ENCODE results near the gene FADS2. TPM values are rescaled to one million over a fixed set of nuclear protein-coding genes. Genes with fewer than 3 reads are reported as not detected.

FADS2 gene
- total and polyA plus RNA-seq, 9 of the 15 experiments (the other 6 are each of a cell fraction or from before 2014, with no cell fraction given) = 2.9 to 42.8 (median 16.2) TPM

GRCh38 chr11:61871158-61871597 lies 43.1 kb downstream of the FADS2 start (continued):
- TF ChIP-seq ZNF407 (IDR thresholded peaks at IDR 0.05; ENCODE audit: low read depth) (no peak), KLF10 (CRISPR knock-in tag; IDR thresholded peaks at IDR 0.05) (no peak), POLR2G (IDR thresholded peaks at IDR 0.05; ENCODE audit: low read depth, low read length) (peak; percentile 68), HDAC3 (IDR thresholded peaks at IDR 0.05; ENCODE audit: borderline replicate concordance, partially characterized antibody) (no peak), POLR3G (IDR thresholded peaks at IDR 0.05; ENCODE audit: extremely low read depth, insufficient read length, insufficient replicate concordance) (no peak), ZNF583 (CRISPR knock-in tag; IDR thresholded peaks at IDR 0.05) (no peak), CREB1 (IDR thresholded peaks at IDR 0.05) (no peak), CREB1 (CRISPR knock-in tag; IDR thresholded peaks at IDR 0.05) (0 out of 2 replicates have a peak, but pooled peaks have one; percentile 56), FOXA3 (CRISPR knock-in tag; conservative IDR thresholded peaks at IDR 0.05 in 1 of 2, IDR thresholded peaks at IDR 0.05 in 1 of 2) (0 out of 4 replicates have a peak, but pooled peaks of 1 of the 2 experiments have one; percentile 47), CBFB (CRISPR knock-in tag; IDR thresholded peaks at IDR 0.05) (0 out of 2 replicates have a peak, but pooled peaks have one; percentile 31), ZEB2 (IDR thresholded peaks at IDR 0.05) (no peak), NFXL1 (CRISPR knock-in tag; IDR thresholded peaks at IDR 0.05) (no peak), DMBX1 (CRISPR knock-in tag; IDR thresholded peaks at IDR 0.05; ENCODE audit: borderline replicate concordance) (no peak), CCNT2 (IDR thresholded peaks at IDR 0.05; ENCODE audit: borderline replicate concordance, extremely low read depth, insufficient read length, low read depth, low read length) (no peak), NFE2 (IDR thresholded peaks at IDR 0.05; ENCODE audit: low read depth) (no peak)
- TF ChIP-seq, protein P1, sequence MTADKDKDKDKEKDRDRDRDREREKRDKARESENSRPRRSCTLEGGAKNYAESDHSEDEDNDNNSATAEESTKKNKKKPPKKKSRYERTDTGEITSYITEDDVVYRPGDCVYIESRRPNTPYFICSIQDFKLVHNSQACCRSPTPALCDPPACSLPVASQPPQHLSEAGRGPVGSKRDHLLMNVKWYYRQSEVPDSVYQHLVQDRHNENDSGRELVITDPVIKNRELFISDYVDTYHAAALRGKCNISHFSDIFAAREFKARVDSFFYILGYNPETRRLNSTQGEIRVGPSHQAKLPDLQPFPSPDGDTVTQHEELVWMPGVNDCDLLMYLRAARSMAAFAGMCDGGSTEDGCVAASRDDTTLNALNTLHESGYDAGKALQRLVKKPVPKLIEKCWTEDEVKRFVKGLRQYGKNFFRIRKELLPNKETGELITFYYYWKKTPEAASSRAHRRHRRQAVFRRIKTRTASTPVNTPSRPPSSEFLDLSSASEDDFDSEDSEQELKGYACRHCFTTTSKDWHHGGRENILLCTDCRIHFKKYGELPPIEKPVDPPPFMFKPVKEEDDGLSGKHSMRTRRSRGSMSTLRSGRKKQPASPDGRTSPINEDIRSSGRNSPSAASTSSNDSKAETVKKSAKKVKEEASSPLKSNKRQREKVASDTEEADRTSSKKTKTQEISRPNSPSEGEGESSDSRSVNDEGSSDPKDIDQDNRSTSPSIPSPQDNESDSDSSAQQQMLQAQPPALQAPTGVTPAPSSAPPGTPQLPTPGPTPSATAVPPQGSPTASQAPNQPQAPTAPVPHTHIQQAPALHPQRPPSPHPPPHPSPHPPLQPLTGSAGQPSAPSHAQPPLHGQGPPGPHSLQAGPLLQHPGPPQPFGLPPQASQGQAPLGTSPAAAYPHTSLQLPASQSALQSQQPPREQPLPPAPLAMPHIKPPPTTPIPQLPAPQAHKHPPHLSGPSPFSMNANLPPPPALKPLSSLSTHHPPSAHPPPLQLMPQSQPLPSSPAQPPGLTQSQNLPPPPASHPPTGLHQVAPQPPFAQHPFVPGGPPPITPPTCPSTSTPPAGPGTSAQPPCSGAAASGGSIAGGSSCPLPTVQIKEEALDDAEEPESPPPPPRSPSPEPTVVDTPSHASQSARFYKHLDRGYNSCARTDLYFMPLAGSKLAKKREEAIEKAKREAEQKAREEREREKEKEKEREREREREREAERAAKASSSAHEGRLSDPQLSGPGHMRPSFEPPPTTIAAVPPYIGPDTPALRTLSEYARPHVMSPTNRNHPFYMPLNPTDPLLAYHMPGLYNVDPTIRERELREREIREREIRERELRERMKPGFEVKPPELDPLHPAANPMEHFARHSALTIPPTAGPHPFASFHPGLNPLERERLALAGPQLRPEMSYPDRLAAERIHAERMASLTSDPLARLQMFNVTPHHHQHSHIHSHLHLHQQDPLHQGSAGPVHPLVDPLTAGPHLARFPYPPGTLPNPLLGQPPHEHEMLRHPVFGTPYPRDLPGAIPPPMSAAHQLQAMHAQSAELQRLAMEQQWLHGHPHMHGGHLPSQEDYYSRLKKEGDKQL (CRISPR knock-in tag; IDR thresholded peaks at IDR 0.05; ENCODE audit: borderline replicate concordance) = no peak
